G401.6 (cell line): Measurements from ENCODE around the gene NOS3.

Experiments
- FAIRE-seq: peaks from 2 replicates; lab custom pipeline; 2012; peaks lifted over from hg19 to GRCh38; lab: Jason Lieb, UNC

NOS3 gene

GRCh38 chr7:150964593-150965111, 26.2 kb upstream of the NOS3 start:
- no peak for FAIRE-seq

GRCh38 chr7:150965273-150965830, 25.5 kb upstream of the NOS3 start:
- FAIRE-seq: no peak

GRCh38 chr7:150966002-150966401, 24.8 kb upstream of the NOS3 start:
- FAIRE-seq: no peak

- no peak for FAIRE-seq
Measured at GRCh38 chr7:150967349-150967748, 23.5 kb upstream of the NOS3 start.

GRCh38 chr7:150968056-150968733, 22.6 kb upstream of the NOS3 start:
- no peak for FAIRE-seq

- no peak for FAIRE-seq
Measured at GRCh38 chr7:150968734-150969372, 22.0 kb upstream of the NOS3 start.

- no peak for FAIRE-seq
Measured at GRCh38 chr7:150969475-150969874, 21.3 kb upstream of the NOS3 start.

- FAIRE-seq: no peak
Measured at GRCh38 chr7:150970424-150970823, 20.4 kb upstream of the NOS3 start.

GRCh38 chr7:150971242-150972022, 19.4 kb upstream of the NOS3 start:
- FAIRE-seq: no peak

- no peak for FAIRE-seq
Measured at GRCh38 chr7:150972023-150972468, 18.8 kb upstream of the NOS3 start.

- no peak for FAIRE-seq
Measured at GRCh38 chr7:150972741-150973140, 18.1 kb upstream of the NOS3 start.

GRCh38 chr7:150973571-150974451, 17.0 kb upstream of the NOS3 start:
- no peak for FAIRE-seq

GRCh38 chr7:150974468-150975391, 16.1 kb upstream of the NOS3 start:
- no peak for FAIRE-seq

- FAIRE-seq: no peak
Measured at GRCh38 chr7:150975536-150976319, 15.1 kb upstream of the NOS3 start.

- FAIRE-seq: no peak
Measured at GRCh38 chr7:150976529-150977381, 14.1 kb upstream of the NOS3 start.

- no peak for FAIRE-seq
Measured at GRCh38 chr7:150977382-150978125, 13.3 kb upstream of the NOS3 start.

GRCh38 chr7:150978126-150978789, 12.6 kb upstream of the NOS3 start, which contains the start of gene KCNH2:
TSS of gene KCNH2 (minus strand) at chr7:150978321. CDS start at chr7:150977913, 408 bp downstream.
- FAIRE-seq: no peak
